NT2/D1 (cell line): Measurements from ENCODE around the gene CRNKL1.

Source experiments
- SUZ12 ChIP-seq: IDR thresholded peaks from 2 replicates; pipeline ENCODE4 v1.6.1; 2011; ENCODE audit not compliant: insufficient read length, insufficient read depth; ENCODE audit errors: extremely low read depth
- ZNF274 ChIP-seq: IDR thresholded peaks from 2 replicates; pipeline ENCODE4 v1.6.1; 2011; ENCODE audit warnings: mild to moderate bottlenecking, low read depth, low read length

GRCh38 chr20:19991308-19991707 is 61.0 kb downstream of the CRNKL1 start:
- TF ChIP-seq SUZ12 (no peak), ZNF274 (no peak)
